Muscle layer of duodenum (tissue), 2 donors: ENCODE results near the gene OR6J1.
"Not testable (repeated sequence)": the region's sequence is repeated elsewhere in the genome, so short reads cannot be mapped to it uniquely, and the experiment has no call there.

Experiments used
- H3K27ac ChIP-seq: one replicate; pipeline ENCODE4 v1.7.0; 2013; ENCODE audit warnings: mild to moderate bottlenecking, low read length
- H3K27me3 ChIP-seq: one replicate; pipeline ENCODE4 v1.7.0; 2013; ENCODE audit warnings: low read depth, mild to moderate bottlenecking, control low read depth, low read length
- H3K36me3 ChIP-seq, 2 donors: one replicate each; pipeline ENCODE4 v1.7.0; 2013; ENCODE audit warnings: low read length in 2 of 2, control low read depth in 1 of 2, mild to moderate bottlenecking in 1 of 2; ENCODE audit not compliant: insufficient read depth in 2 of 2, control insufficient read depth in 1 of 2
- H3K4me1 ChIP-seq, 2 donors: one replicate each; pipeline ENCODE4 v1.7.0; 2013; ENCODE audit warnings: low read length in 2 of 2, mild to moderate bottlenecking in 2 of 2, control low read depth in 1 of 2, moderate library complexity in 1 of 2; ENCODE audit not compliant: insufficient read depth in 2 of 2, control insufficient read depth in 1 of 2
- H3K4me3 ChIP-seq, 2 donors: one replicate each; pipeline ENCODE4 v1.7.0; 2013; ENCODE audit warnings: low read length in 2 of 2, low read depth in 1 of 2, mild to moderate bottlenecking in 1 of 2
- H3K9me3 ChIP-seq, 2 donors: one replicate each; pipeline ENCODE4 v1.7.0; 2013; ENCODE audit warnings: low read length in 2 of 2, control low read depth in 1 of 2, mild to moderate bottlenecking in 1 of 2; ENCODE audit not compliant: control insufficient read depth in 1 of 2
- donor health status: healthy.

OR6J1 gene

DNA sequence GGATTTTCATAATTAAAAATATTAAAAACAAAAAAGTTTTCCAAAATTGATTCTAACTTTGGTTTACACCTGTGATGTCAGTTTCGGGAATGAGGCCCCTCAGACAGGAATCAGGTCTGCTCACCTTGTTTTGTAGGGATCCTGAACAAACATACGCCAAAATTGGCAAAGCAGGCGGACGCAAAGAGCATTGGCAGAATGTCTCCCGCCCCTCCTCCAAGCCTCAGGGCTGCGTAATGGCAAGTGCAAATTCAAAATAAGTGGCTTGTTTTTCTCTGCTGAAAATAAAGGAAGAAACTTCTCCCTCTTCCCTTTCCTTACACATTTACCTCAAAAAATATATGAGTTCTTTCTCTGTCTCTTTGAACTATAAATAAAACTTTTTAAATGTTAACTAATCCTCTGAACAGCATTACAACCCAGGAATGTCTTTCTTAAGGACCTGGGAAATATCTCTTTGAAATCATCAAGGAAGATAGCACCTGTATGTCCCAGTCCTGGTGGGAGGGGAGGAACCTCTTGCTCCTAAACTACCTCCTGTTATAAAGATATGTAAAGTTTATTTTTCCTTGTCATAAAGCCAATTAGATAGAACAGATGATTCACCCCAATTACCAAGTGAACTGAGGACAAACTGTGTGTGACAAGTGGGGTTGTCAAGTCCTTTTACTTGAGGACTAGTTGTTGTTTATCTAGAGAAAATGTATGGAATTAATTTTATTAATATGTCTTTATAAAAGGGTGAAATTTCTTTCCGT lies 16.5 kb downstream of the OR6J1 start:
- no peaks in the 10 kb centered on the region for H3K27me3 ChIP-seq
- H3K36me3 ChIP-seq, result no peaks in the 10 kb centered on the region
- H3K9me3 ChIP-seq, result no peaks in the 10 kb centered on the region
- no peaks in the 10 kb centered on the region for H3K4me1 ChIP-seq
- H3K27ac ChIP-seq, result no peak overlapping the region
- no peak overlapping the region for H3K4me3 ChIP-seq

DNA sequence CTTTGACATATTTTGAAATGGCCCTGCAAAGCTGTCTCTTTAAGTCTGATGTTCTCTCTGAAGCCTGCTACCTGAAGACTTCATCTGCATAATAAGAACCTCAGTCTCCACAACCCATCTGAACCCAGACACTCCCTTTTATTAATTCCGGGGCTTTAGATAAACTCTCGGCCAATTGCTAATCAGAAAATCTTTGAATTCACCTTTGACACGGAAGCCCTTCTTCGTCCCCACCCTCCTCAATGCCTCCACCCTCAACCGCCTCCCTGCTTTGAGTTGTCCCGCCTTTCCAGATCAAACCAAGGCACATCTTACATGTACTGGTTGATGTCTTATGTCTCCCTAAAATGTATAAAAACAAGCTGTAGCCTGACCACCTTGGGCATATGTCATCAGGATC lies 17.6 kb downstream of the OR6J1 start:
- Histone ChIP-seq H3K27me3 (no peaks in the 10 kb centered on the region), H3K27ac (no peak overlapping the region), H3K4me1 (no peaks in the 10 kb centered on the region), H3K4me3 (no peak overlapping the region), H3K36me3 (no peaks in the 10 kb centered on the region), H3K9me3 (no peaks in the 10 kb centered on the region)

- Histone ChIP-seq H3K4me1 (no peaks in the 10 kb centered on the region), H3K27ac (no peak overlapping the region), H3K27me3 (no peaks in the 10 kb centered on the region), H3K4me3 (no peak overlapping the region), H3K36me3 (no peaks in the 10 kb centered on the region), H3K9me3 (no peaks in the 10 kb centered on the region)
These were observed 21.1 kb downstream of the OR6J1 start for GRCh38 chr14:22623047-22623446.

DNA sequence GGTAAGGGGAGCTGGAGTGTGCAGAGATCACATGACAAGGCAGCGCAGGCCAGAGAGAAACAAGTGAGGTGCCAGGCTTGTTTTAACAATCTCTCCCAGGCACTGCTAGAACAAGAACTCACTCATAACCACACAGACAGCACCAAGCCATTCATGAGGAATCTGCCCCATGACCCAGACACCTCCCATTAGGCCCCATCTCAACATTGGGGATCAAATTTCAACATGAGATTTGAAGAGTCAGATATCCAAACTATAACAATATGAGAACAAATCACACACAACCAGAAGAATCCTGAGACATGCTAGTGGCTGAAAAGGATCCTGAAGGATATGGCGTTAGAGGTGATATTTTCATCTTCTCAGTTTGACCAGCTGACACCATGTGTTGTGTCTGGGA lies 21.9 kb downstream of the OR6J1 start:
- no peaks in the 10 kb centered on the region for H3K36me3 ChIP-seq
- H3K9me3 ChIP-seq, result no peaks in the 10 kb centered on the region
- H3K27me3 ChIP-seq, result no peaks in the 10 kb centered on the region
- H3K4me1 ChIP-seq, result no peaks in the 10 kb centered on the region
- no peak overlapping the region for H3K27ac ChIP-seq
- no peak overlapping the region for H3K4me3 ChIP-seq

GRCh38 chr14:22615765-22616164 lies 28.4 kb downstream of the OR6J1 start:
- Histone ChIP-seq H3K36me3 (peaks cover 10 to 16% of the 10 kb centered on the region in 2 donors), H3K4me1 (peaks cover 0 to 14% of the 10 kb centered on the region in 2 donors)
- H3K27ac ChIP-seq, H3K27me3 ChIP-seq, H3K9me3 ChIP-seq, H3K4me3 ChIP-seq: not testable (repeated sequence)

- H3K36me3 ChIP-seq, result peaks cover 23 to 30% of the 10 kb centered on the region in 2 donors
- H3K4me3 ChIP-seq, result no peak overlapping the region
- peak overlapping the region; percentile 16 for H3K27ac ChIP-seq
- peaks cover 0 to 14% of the 10 kb centered on the region in 2 donors for H3K4me1 ChIP-seq
- H3K27me3 ChIP-seq, result no peaks in the 10 kb centered on the region
- H3K9me3 ChIP-seq, result no peaks in the 10 kb centered on the region
These were observed 29.8 kb downstream of the OR6J1 start for GRCh38 chr14:22614240-22614799.

GRCh38 chr14:22613736-22614239 lies 30.4 kb downstream of the OR6J1 start:
- peaks cover 24 to 32% of the 10 kb centered on the region in 2 donors for H3K36me3 ChIP-seq
- no peak overlapping the region for H3K4me3 ChIP-seq
- no peaks in the 10 kb centered on the region for H3K27me3 ChIP-seq
- H3K9me3 ChIP-seq, result no peaks in the 10 kb centered on the region
- no peak overlapping the region for H3K27ac ChIP-seq
- peaks cover 0 to 14% of the 10 kb centered on the region in 2 donors for H3K4me1 ChIP-seq

DNA sequence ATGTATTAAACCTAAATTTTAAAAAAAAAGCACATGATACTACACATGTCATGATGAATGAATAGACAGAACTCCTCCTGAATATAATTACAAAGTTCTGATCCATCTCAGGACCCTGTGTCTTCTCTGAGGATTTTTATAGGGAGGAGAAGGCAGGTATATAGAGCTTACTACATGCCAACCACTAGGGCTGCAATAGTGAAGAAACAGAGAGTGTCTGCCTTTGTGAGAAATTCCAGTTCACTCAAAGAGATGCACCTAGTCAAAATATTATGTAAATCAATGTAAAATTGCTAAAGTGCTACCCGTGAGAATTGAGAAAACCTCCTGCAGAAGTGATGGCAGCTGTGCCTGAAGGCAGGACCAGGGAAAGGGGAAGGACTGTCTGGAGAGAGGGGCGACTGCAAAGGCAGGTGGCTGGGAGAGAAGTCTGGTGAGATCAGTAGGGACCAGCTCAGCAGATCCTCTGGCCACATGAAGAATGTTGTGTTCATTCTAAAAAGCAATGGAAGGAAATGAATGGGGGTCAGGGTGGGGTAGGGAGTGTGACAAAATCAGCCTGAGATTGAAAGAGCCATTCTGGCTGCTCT lies 31.0 kb downstream of the OR6J1 start:
- no peaks in the 10 kb centered on the region for H3K9me3 ChIP-seq
- no peak overlapping the region for H3K27ac ChIP-seq
- no peak overlapping the region for H3K4me3 ChIP-seq
- H3K4me1 ChIP-seq, result peaks cover 0 to 14% of the 10 kb centered on the region in 2 donors
- H3K27me3 ChIP-seq, result no peaks in the 10 kb centered on the region
- H3K36me3 ChIP-seq, result peaks cover 24 to 37% of the 10 kb centered on the region in 2 donors

DNA sequence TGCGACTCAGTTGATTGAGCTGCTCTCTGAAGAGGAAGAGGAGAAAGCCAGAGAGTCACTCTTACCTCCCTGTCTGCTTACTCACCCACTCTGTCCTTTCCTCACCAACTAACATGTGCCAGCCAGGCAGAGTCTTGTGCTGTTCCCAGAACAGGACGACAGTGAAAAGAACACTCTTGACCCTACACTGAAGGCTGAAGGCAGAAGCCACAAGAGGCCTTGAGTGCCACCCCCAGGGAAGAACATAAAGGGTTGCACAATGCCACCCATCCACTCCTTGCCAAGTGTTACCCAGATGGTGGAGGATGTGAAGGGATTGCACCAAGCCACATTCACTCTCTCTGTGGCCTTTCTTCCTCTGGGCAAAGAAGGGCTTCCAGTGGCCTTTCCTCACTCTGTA lies 33.2 kb downstream of the OR6J1 start:
- no peaks in the 10 kb centered on the region for H3K27me3 ChIP-seq
- peaks cover 37 to 60% of the 10 kb centered on the region in 2 donors for H3K36me3 ChIP-seq
- H3K4me1 ChIP-seq, result peaks cover 0 to 14% of the 10 kb centered on the region in 2 donors
- H3K27ac ChIP-seq, result no peak overlapping the region
- H3K9me3 ChIP-seq, result no peaks in the 10 kb centered on the region
- no peak overlapping the region for H3K4me3 ChIP-seq

DNA sequence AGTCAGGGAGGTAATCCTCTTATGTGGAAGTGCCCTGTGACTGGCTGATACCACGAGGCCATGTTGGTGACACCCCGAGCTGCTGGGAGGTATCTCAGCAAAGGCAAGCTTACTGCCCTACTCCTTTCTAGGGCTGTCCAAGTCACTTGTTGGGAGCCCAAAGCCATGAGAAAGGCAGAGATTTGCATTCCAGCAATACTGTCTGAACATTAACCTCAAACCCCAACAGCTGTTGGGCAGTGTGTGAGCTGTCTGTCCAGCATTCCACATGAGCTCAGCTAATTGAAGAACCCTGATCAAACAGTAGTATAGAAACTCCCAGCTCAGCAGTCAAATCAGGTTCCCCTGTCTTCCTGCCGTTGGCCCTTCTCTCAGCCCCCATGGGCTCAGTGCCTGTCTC lies 36.9 kb downstream of the OR6J1 start:
- Histone ChIP-seq H3K36me3 (peaks cover 65 to 92% of the 10 kb centered on the region in 2 donors), H3K27me3 (no peaks in the 10 kb centered on the region)

DNA sequence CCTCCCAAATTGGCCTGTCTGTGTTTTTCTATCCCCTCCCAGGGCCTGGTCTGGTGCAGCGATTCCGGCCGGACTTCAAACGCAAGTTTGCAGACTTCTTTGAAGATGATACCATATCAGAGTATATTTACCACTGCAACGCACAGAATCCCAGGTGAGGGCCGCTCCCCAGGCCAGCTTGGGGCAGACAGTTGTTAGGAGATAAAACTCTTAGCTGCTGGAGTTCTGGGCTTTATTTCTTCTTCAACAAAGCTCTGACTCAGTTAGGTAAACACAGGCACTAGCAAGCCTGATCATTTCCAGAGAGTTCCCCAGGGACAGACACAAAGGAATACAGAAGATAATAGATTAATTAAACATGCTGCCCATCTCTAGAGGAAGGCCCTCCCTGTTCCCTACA lies 37.8 kb downstream of the OR6J1 start:
- Histone ChIP-seq H3K36me3 (peaks cover 70 to 93% of the 10 kb centered on the region in 2 donors), H3K9me3 (no peaks in the 10 kb centered on the region)

More for the DNA sequence above, 36.9 kb downstream of the OR6J1 start:
- no peak overlapping the region for H3K4me3 ChIP-seq
- H3K9me3 ChIP-seq, result no peaks in the 10 kb centered on the region
- H3K4me1 ChIP-seq, result no peaks in the 10 kb centered on the region
- no peak overlapping the region for H3K27ac ChIP-seq

More for the DNA sequence above, 37.8 kb downstream of the OR6J1 start:
- H3K27me3 ChIP-seq, result no peaks in the 10 kb centered on the region
- no peak overlapping the region for H3K27ac ChIP-seq
- H3K4me3 ChIP-seq, result no peak overlapping the region
- H3K4me1 ChIP-seq, result no peaks in the 10 kb centered on the region
